A549 (cell line): Measurements from ENCODE around the gene BNC2. TPM values are rescaled to one million over a fixed set of nuclear protein-coding genes. Genes with fewer than 3 reads are reported as not detected.

Experiments
- ATAC-seq, 2 experiments: fragments of 200-7000 bp in 1 of 2; fragments of >200 bp in 1 of 2; cut with Nextera tagmentation in 1 of 2; cut with Tn5 transposase in 1 of 2; 3 replicates each; pipeline versions ENCODE4 v1.8.0 to v1.9.1; 2018 to 2020; ENCODE audit warnings: mild to moderate bottlenecking in 1 of 2, moderate library complexity in 1 of 2
- CTCF ChIA-PET: fragments of 300-600 bp; sonication (Branson Sonifier 250); formaldehyde crosslinking; extraction: SDS; loops from one replicate; lab custom pipeline; 2021; ENCODE audit warnings: antibody characterized with exemption, inconsistent platforms; lab: Yijun Ruan, JAX
- POLR2A ChIA-PET: fragments of 350-600 bp; formaldehyde crosslinking; extraction: SDS; loops from one replicate; lab custom pipeline; 2021; ENCODE audit warnings: antibody characterized with exemption, inconsistent platforms; lab: Yijun Ruan, JAX
- DNase-seq, 2 experiments: peaks; one replicate each; pipeline versions ENCODE4 v3.0.0 to v3.0.0-alpha.2; 2011 to 2016; ENCODE audit warnings: low read depth in 1 of 2, low spot score in 1 of 2
- FAIRE-seq: peaks from 2 replicates; lab custom pipeline; 2011; peaks lifted over from hg19 to GRCh38; lab: Jason Lieb, UNC
- H3K27ac ChIP-seq, 2 experiments: fragments of >200 bp; sonication (Bioruptor Twin); formaldehyde crosslinking; 3 replicates each; pipeline ENCODE4 v1.5.1; 2016 to 2017
- H3K4me1 ChIP-seq: fragments of >200 bp; sonication (Bioruptor Twin); formaldehyde crosslinking; 3 replicates; pipeline ENCODE4 v1.6.1; 2016
- H3K4me2 ChIP-seq: fragments of >200 bp; sonication (Bioruptor Twin); formaldehyde crosslinking; 3 replicates; pipeline ENCODE4 v1.6.1; 2016
- H3K4me3 ChIP-seq: fragments of >200 bp; sonication (Bioruptor Twin); formaldehyde crosslinking; 3 replicates; pipeline ENCODE4 v1.5.1; 2016
- H3K9me3 ChIP-seq: fragments of >200 bp; sonication (Bioruptor Twin); formaldehyde crosslinking; 3 replicates; pipeline ENCODE4 v1.6.1; 2016
- CBX2 ChIP-seq: fragments of 200-600 bp; sonication (generic); IDR thresholded peaks from 2 replicates; pipeline ENCODE4 v1.6.1; 2016; ENCODE audit warnings: low read depth, mild to moderate bottlenecking, borderline replicate concordance
- CHD2 ChIP-seq: fragments of 150-350 bp; IDR thresholded peaks from 2 replicates; pipeline ENCODE4 v1.6.1; 2014; ENCODE audit warnings: low read length; ENCODE audit not compliant: partially characterized antibody
- EP300 ChIP-seq, 2 experiments: fragments of >200 bp; sonication (Bioruptor Twin); formaldehyde crosslinking; IDR thresholded peaks; 2 replicates in 1 of 2; 3 replicates in 1 of 2; pipeline ENCODE4 v1.6.1; 2016 to 2017
- FOSB ChIP-seq: fragments of 250-450 bp; sonication (Bioruptor Pico); IDR thresholded peaks from 2 replicates; pipeline ENCODE4 v1.5.0; 2020; ENCODE audit warnings: mild to moderate bottlenecking, moderate library complexity
- GATA3 ChIP-seq: IDR thresholded peaks from 2 replicates; pipeline ENCODE4 v1.6.1; 2012; ENCODE audit warnings: borderline replicate concordance
- HDAC2 ChIP-seq: fragments of 200-600 bp; sonication (generic); IDR thresholded peaks from 2 replicates; pipeline ENCODE4 v1.6.1; 2016
- HES2 ChIP-seq: fragments of >200 bp; sonication (Bioruptor Twin); formaldehyde crosslinking; IDR thresholded peaks from 2 replicates; pipeline ENCODE4 v1.6.1; 2016
- HOXB5 ChIP-seq: fragments of 250-450 bp; sonication (Bioruptor Pico); IDR thresholded peaks from 2 replicates; pipeline ENCODE4 v1.5.0; 2020; ENCODE audit warnings: mild to moderate bottlenecking, moderate library complexity
- JUN ChIP-seq, 2 experiments: fragments of >200 bp; sonication (Bioruptor Twin); formaldehyde crosslinking; IDR thresholded peaks; 2 replicates in 1 of 2; 3 replicates in 1 of 2; pipeline ENCODE4 v1.6.1; 2016 to 2017
- KDM1A ChIP-seq: fragments of 200-600 bp; sonication (generic); IDR thresholded peaks from 2 replicates; pipeline ENCODE4 v1.6.1; 2016; ENCODE audit warnings: low read depth, mild to moderate bottlenecking
- MAX ChIP-seq: IDR thresholded peaks from 2 replicates; pipeline ENCODE4 v1.6.1; 2012
- MAZ ChIP-seq: fragments of 150-350 bp; IDR thresholded peaks from 2 replicates; pipeline ENCODE4 v1.6.1; 2014; ENCODE audit warnings: antibody characterized with exemption, low read depth, low read length, borderline replicate concordance
- MYC ChIP-seq: IDR thresholded peaks from 2 replicates; pipeline ENCODE4 v1.6.1; 2012; ENCODE audit warnings: mild to moderate bottlenecking, inconsistent platforms, low read length, improper control_type of control experiment, borderline replicate concordance
- POLR2AphosphoS2 ChIP-seq: conservative IDR thresholded peaks from 2 replicates; pipeline ENCODE4 v1.6.1; 2012; ENCODE audit warnings: low read length, improper control_type of control experiment, inconsistent platforms
- RAD21 ChIP-seq, 2 experiments: fragments of >200 bp in 1 of 2; sonication (Bioruptor Twin) in 1 of 2; formaldehyde crosslinking in 1 of 2; IDR thresholded peaks in 1 of 2; conservative IDR thresholded peaks in 1 of 2; 2 replicates in 1 of 2; 3 replicates in 1 of 2; pipeline ENCODE4 v1.6.1; 2012 to 2018; ENCODE audit warnings: inconsistent platforms in 1 of 2
- RFX5 ChIP-seq: fragments of 450-650 bp; IDR thresholded peaks from 2 replicates; pipeline ENCODE4 v1.7.1; 2014; ENCODE audit warnings: antibody characterized with exemption, mild to moderate bottlenecking, moderate library complexity
- SREBF2 ChIP-seq: fragments of 450-650 bp; IDR thresholded peaks from 2 replicates; pipeline ENCODE4 v1.6.1; 2014; ENCODE audit warnings: mild to moderate bottlenecking, moderate library complexity
- TP53 ChIP-seq: fragments of 250-450 bp; sonication (Bioruptor Pico); IDR thresholded peaks from 2 replicates; pipeline ENCODE4 v1.5.0; 2021; ENCODE audit warnings: mild to moderate bottlenecking, moderate library complexity
- ZC3H11A ChIP-seq: fragments of 450-650 bp; IDR thresholded peaks from 2 replicates; pipeline ENCODE4 v1.6.1; 2014; ENCODE audit warnings: antibody characterized with exemption, mild to moderate bottlenecking
- ZSCAN20 ChIP-seq: fragments of 250-450 bp; sonication (Bioruptor Pico); IDR thresholded peaks from 2 replicates; pipeline ENCODE4 v1.8.0; 2022; ENCODE audit warnings: mild to moderate bottlenecking, moderate library complexity
- WGBS: methylation state at CpG from one replicate; pipeline ENCODE4 v1.1.6; 2017; ENCODE audit errors: missing lambda C conversion rate; 5-methylcytosine and 5-hydroxymethylcytosine counted together
- polyA plus RNA-seq, 4 experiments: library from polyadenylated mRNA; depleted of rRNA in 3 of 4; stranded (reverse); fragments of >200 nt; fragmentation: RNase III in 1 of 4; extraction: RNeasy Plus Mini Kit Qiagen cat#74134 plus additional on column Dnase treatment in 1 of 4; gene quantifications; 2 replicates in 3 of 4; 3 replicates in 1 of 4; pipeline ENCODE4 v1.2.3, GENCODE V29; 2011 to 2017
- TF ChIP-seq, protein P1 (sequence below): fragments of 450-650 bp; IDR thresholded peaks from 2 replicates; pipeline ENCODE4 v1.6.1; 2014; ENCODE audit warnings: antibody characterized with exemption
- TF ChIP-seq, protein P2 (sequence below): fragments of >200 bp; sonication (Bioruptor Twin); formaldehyde crosslinking; IDR thresholded peaks from 3 replicates; pipeline ENCODE4 v1.5.1; 2016

The BNC2 gene
- polyA plus RNA-seq, 2 of the 4 experiments (the other 2 are of a cell fraction): 6.2 to 7.5 TPM

GRCh38 chr9:16418721-16419120 is 451.7 kb downstream of the BNC2 start:
- CTCF ChIA-PET: no interaction called here
- FAIRE-seq: no peak
- 96% methylated on average over 6 of the region's 6 CpGs for WGBS

GRCh38 chr9:16417749-16418148 is 452.7 kb downstream of the BNC2 start:
- Histone ChIP-seq H3K9me3 (no peaks in the 10 kb centered on the region), H3K27ac (peak overlapping the region; percentile 74 to 93; a peak in 5 of 6 replicates), H3K4me3 (no peak overlapping the region), H3K4me2 (peak overlapping the region; percentile 63), H3K4me1 (peaks cover 51% of the 10 kb centered on the region)
- 91% methylated on average over 3 of the region's 3 CpGs for WGBS
- ChIA-PET CTCF (no interaction called here), POLR2A (no interaction called here)
- no peak for TF ChIP-seq EP300 (IDR thresholded peaks at IDR 0.05)
- TF ChIP-seq HDAC2: no peak
- no peak for TF ChIP-seq POLR2AphosphoS2
- TF ChIP-seq ZSCAN20 (CRISPR knock-in tag): no peak
- TF ChIP-seq ZC3H11A: no peak
- no peak for TF ChIP-seq RAD21 (conservative IDR thresholded peaks at IDR 0.05 in 1 of 2, IDR thresholded peaks at IDR 0.05 in 1 of 2)
- TF ChIP-seq MYC: no peak
- FAIRE-seq (no peak), DNase-seq (no peak), ATAC-seq (no peak)

More at GRCh38 chr9:16418721-16419120, 451.7 kb downstream of the BNC2 start:
- ATAC-seq (no peak), DNase-seq (no peak)
- no peak overlapping the region for H3K4me2 ChIP-seq
- H3K4me3 ChIP-seq: no peak overlapping the region
- H3K9me3 ChIP-seq: no peaks in the 10 kb centered on the region
- TF ChIP-seq, protein P1, sequence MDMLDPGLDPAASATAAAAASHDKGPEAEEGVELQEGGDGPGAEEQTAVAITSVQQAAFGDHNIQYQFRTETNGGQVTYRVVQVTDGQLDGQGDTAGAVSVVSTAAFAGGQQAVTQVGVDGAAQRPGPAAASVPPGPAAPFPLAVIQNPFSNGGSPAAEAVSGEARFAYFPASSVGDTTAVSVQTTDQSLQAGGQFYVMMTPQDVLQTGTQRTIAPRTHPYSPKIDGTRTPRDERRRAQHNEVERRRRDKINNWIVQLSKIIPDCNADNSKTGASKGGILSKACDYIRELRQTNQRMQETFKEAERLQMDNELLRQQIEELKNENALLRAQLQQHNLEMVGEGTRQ: no peak
- TF ChIP-seq FOSB (CRISPR knock-in tag): no peak
- no peak for TF ChIP-seq KDM1A
- TF ChIP-seq, protein P2, sequence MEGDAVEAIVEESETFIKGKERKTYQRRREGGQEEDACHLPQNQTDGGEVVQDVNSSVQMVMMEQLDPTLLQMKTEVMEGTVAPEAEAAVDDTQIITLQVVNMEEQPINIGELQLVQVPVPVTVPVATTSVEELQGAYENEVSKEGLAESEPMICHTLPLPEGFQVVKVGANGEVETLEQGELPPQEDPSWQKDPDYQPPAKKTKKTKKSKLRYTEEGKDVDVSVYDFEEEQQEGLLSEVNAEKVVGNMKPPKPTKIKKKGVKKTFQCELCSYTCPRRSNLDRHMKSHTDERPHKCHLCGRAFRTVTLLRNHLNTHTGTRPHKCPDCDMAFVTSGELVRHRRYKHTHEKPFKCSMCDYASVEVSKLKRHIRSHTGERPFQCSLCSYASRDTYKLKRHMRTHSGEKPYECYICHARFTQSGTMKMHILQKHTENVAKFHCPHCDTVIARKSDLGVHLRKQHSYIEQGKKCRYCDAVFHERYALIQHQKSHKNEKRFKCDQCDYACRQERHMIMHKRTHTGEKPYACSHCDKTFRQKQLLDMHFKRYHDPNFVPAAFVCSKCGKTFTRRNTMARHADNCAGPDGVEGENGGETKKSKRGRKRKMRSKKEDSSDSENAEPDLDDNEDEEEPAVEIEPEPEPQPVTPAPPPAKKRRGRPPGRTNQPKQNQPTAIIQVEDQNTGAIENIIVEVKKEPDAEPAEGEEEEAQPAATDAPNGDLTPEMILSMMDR: no peak
- TF ChIP-seq JUN (IDR thresholded peaks at IDR 0.05): no peak
- no peak for TF ChIP-seq CHD2
- H3K27ac ChIP-seq: peak overlapping the region in 1 of 2 experiments; percentile 7; a peak in 1 of 6 replicates
- H3K4me1 ChIP-seq: peaks cover 44% of the 10 kb centered on the region
- POLR2A ChIA-PET: no interaction called here

DNA sequence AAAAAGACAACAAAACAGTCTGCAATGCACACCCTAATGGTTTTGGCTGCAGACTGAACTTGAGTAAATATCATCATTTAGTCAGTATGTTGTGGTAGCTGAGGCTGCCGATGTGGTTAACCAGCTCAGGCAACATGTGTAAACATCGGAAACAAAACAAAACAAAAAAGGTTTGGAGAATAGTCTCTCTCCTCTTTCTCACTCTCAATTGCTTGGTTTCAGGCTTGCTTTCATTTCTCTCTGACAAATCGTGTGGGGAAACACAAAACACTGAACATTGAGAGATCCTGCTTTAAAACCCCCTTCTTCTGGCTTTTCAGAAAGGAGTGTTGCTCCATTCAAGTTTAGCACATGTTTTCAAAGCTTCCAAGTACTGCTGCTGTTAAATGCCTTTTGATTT is 453.3 kb downstream of the BNC2 start:
- TF ChIP-seq SREBF2: no peak
- TF ChIP-seq CBX2: no peak
- peak; percentile 19; the same call in 1 of the 2 replicates for TF ChIP-seq MAX
- TF ChIP-seq TP53 (CRISPR knock-in tag): no peak
- ChIA-PET POLR2A (no interaction called here), CTCF (interaction anchor here (0.6 kb wide), 1 partner anchor 482 kb away, joined by 3 read pairs; no protein-coding TSS in a partner anchor)
- H3K4me2 ChIP-seq: peak overlapping the region; percentile 63
- ATAC-seq: no peak
- no peaks in the 10 kb centered on the region for H3K9me3 ChIP-seq
- H3K27ac ChIP-seq: peak overlapping the region; percentile 74 to 93
- H3K4me3 ChIP-seq: no peak overlapping the region
- peaks cover 56% of the 10 kb centered on the region for H3K4me1 ChIP-seq
- WGBS: 8% methylated on average over 3 of the region's 3 CpGs
- peak; percentile 36 for FAIRE-seq
- peak in 1 of 2 experiments; percentile 66 for DNase-seq

GRCh38 chr9:16414451-16414850 is 456.0 kb downstream of the BNC2 start:
- Histone ChIP-seq H3K4me1 (peaks cover 84% of the 10 kb centered on the region), H3K9me3 (no peaks in the 10 kb centered on the region), H3K4me3 (no peak overlapping the region), H3K27ac (peak overlapping the region; percentile 93 to 94), H3K4me2 (peak overlapping the region; percentile 75)
- DNase-seq: peak in 1 of 2 experiments; percentile 90
- WGBS: 12% methylated on average over 3 of the region's 3 CpGs
- peak; percentile 28 to 64; a peak in 3 of 6 replicates for ATAC-seq
- ChIA-PET POLR2A (interaction anchor here (0.6 to 2.3 kb wide), 5 partner anchors 11 to 312 kb away, joined by 3 to 17 read pairs (median 4); no protein-coding TSS in a partner anchor), CTCF (interaction anchor here (0.6 to 1.5 kb wide), 6 partner anchors 16 to 374 kb away, joined by 3 to 5 read pairs (median 4); no protein-coding TSS in a partner anchor)
- no peak for FAIRE-seq
- TF ChIP-seq RFX5 (no peak), HES2 (no peak), MAZ (no peak), HOXB5 (CRISPR knock-in tag) (peak; percentile 31; the same call in 1 of the 2 replicates), GATA3 (peak; percentile 64; the same call in 1 of the 2 replicates)
- TF ChIP-seq, protein P1: no peak
- TF ChIP-seq, protein P2: no peak
